Measurements from ENCODE around the gene R3HDML. TPM values are rescaled to one million over a fixed set of nuclear protein-coding genes. Genes with fewer than 3 reads are reported as not detected.
A peak's percentile ranks its signal among the peaks of the same experiment; 100 is the strongest.
"Not testable (repeated sequence)": the region's sequence is repeated elsewhere in the genome, so short reads cannot be mapped to it uniquely, and the experiment has no call there.

Gene R3HDML
- total RNA-seq, 1 donor from 2014 or later = not detected

DNA sequence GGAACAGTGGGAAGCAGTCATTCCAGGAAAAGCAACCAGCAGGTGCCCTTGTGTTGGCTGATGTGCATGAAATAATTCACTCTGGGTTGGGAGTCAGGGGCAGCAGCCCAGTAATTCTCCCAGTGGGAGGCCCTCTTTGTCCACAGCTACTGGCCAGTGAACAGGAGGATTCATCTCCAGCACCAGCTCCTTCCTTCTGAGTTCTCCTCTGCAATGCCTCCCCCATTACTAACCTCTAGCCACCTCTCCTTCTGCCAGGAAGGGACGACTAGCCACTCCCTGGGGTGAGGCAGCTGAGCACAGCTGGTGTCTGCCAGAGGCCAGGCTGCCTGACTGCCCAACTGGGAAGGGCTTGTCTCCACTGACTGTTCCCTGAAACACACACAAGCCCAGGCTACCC is 12.5 kb upstream of the R3HDML start:
- Histone ChIP-seq H3K36me3 (no peaks in the 10 kb centered on the region), H3K4me1 (peaks cover 5% of the 10 kb centered on the region), H3K27me3 (peaks cover 22% of the 10 kb centered on the region), H3K9me3 (no peaks in the 10 kb centered on the region), H3K27ac (no peak overlapping the region), H3K4me3 (no peak overlapping the region)
- ATAC-seq (peak; percentile 31), DNase-seq (no peak)
- intact Hi-C loops (cut with DNase I) = no loop called here
- TF ChIP-seq, protein P1, sequence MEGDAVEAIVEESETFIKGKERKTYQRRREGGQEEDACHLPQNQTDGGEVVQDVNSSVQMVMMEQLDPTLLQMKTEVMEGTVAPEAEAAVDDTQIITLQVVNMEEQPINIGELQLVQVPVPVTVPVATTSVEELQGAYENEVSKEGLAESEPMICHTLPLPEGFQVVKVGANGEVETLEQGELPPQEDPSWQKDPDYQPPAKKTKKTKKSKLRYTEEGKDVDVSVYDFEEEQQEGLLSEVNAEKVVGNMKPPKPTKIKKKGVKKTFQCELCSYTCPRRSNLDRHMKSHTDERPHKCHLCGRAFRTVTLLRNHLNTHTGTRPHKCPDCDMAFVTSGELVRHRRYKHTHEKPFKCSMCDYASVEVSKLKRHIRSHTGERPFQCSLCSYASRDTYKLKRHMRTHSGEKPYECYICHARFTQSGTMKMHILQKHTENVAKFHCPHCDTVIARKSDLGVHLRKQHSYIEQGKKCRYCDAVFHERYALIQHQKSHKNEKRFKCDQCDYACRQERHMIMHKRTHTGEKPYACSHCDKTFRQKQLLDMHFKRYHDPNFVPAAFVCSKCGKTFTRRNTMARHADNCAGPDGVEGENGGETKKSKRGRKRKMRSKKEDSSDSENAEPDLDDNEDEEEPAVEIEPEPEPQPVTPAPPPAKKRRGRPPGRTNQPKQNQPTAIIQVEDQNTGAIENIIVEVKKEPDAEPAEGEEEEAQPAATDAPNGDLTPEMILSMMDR (IDR thresholded peaks at IDR 0.05) = no peak

DNA sequence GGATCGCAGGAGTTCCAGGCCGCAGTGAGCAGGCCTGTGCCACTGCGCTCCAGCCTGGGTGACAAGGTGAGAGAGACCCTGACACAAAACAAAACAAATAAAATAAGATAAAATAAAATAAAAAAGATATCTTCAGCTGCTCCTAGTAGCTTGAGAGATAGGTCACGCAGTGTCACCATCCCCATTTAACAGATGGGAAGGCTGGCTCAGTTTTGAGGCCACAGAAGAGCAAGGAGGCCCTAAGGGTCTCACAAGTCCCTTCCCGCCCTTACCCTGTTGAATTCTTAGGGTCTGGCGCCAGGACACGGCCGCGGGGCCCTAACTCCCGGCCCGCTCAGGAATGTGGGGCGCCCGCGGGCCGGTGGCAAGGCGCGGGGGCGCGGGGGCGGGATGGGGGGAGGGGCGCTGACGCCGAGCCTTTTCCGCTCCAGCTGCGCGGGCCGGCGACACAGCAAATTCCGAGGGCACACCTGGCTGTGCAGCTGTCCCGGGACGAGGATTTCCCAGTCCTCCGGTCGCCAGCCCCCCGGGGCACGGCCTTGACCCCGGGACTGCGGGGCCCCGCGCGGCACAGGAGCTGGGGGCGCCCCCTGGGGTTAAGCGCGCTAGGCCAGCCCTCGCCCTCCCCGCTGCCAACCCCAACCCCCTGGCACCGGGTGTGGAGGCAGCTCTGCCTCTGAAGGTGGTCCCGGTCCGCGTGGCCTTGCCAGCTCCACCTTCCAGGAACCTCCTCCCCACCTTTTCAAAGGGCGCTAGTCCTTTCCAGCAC is 10.3 kb upstream of the R3HDML start:
- DNase-seq = peak; percentile 60
- Histone ChIP-seq H3K9me3 (no peaks in the 10 kb centered on the region), H3K36me3 (no peaks in the 10 kb centered on the region), H3K4me3 (peak overlapping the region; percentile 25), H3K27ac (no peak overlapping the region), H3K27me3 (peaks cover 36% of the 10 kb centered on the region), H3K4me1 (peaks cover 5% of the 10 kb centered on the region)
- TF ChIP-seq, protein P1 (IDR thresholded peaks at IDR 0.05) = no peak
- ATAC-seq = peak; percentile 45
- intact Hi-C loops (cut with DNase I) = no loop called here

DNA sequence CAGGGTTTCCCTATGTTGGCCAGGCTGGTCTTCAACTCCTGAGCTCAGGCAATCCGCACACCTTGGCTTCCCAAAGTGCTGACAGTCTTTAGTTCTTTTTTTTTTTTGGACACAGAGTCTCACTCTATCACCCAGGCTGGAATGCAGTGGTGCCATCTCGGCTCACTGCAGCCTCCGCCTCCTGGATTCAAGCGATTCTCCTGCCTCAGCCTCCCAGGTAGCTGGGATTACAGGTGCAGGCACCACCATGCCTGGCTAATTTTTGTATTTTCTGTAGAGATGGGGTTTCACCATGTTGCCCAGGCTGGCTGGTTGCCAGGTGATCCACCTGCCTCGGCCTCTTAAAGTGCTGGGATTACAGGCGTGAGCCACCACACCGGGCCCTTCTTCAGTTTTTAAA is 9.1 kb upstream of the R3HDML start:
- H3K9me3 ChIP-seq; intact Hi-C loops (cut with DNase I); H3K4me3 ChIP-seq; H3K36me3 ChIP-seq; H3K27ac ChIP-seq; ATAC-seq; H3K4me1 ChIP-seq: not testable (repeated sequence)
- H3K27me3 ChIP-seq = peaks cover 37% of the 10 kb centered on the region
- DNase-seq = peak; percentile 6

DNA sequence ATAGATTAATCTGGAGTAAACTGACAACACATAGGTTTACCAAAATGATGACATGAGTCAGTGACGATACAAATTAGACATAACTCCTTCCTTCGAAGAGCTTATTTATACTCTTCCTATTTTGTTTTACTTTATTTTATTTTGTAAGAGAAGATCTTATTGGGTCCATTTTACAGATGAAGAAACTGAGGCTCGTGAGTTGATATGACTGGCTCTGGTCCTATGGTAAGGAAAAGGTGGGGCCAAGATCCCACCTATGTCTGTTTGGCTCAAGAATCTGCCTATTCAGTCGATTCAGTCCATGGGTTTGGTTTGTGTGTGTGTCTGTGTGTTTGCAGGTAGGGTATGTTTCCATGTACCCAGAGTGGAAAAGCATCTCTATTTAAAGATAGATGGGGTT is 8.4 kb upstream of the R3HDML start:
- Histone ChIP-seq H3K4me3 (no peak overlapping the region), H3K4me1 (peaks cover 5% of the 10 kb centered on the region), H3K36me3 (no peaks in the 10 kb centered on the region), H3K27me3 (peaks cover 37% of the 10 kb centered on the region), H3K9me3 (no peaks in the 10 kb centered on the region), H3K27ac (no peak overlapping the region)
- TF ChIP-seq, protein P1 (IDR thresholded peaks at IDR 0.05) = no peak
- DNase-seq = no peak
- ATAC-seq = no peak
- intact Hi-C loops (cut with DNase I) = no loop called here

DNA sequence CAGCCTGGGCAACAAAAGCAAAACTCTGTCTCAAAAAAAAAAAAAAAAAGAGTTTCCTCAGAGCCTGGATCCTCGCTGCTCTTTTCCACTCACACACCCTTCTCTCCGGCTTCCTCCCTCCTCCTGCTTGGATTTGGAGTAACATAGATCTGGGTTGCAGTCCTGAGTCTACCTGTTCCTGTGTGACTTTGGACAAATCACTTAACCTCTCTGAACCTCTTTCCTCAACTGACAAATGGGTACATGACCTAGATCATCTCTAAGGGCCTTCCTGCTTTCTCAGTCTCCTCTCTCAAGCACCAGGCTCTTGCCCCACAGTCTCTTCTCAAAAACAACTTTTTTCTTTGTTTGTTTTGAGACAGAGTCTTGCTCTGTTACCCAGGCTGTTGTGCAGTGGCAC is 5.6 kb upstream of the R3HDML start:
- peaks cover 5% of the 10 kb centered on the region for H3K4me1 ChIP-seq

DNA sequence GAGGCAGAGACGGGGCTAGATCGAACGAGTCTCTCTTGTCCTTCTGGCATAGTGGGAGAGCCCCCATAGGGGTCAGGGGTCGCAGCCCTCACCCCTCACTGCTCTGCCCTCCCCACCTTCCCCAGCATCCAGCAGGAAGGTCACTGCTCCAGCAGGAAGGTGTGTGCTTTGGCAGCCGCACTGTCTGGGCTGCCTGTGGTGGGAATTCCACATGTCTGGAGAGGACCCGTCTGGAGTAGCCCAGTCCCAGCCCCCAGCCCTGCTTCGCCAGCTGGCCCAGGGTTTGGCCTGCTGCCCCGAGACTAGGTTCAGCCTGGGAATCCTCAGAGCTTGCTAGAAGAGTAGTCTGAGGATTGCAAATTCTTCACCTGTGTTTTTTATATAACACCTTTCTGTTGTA is 2.5 kb upstream of the R3HDML start:
- TF ChIP-seq, protein P1 (IDR thresholded peaks at IDR 0.05) = no peak

More for the DNA sequence above, 5.6 kb upstream of the R3HDML start:
- intact Hi-C loops (cut with DNase I) = no loop called here
- H3K27ac ChIP-seq = no peak overlapping the region
- H3K4me3 ChIP-seq = no peak overlapping the region
- no peak for DNase-seq
- H3K27me3 ChIP-seq = peaks cover 39% of the 10 kb centered on the region
- H3K9me3 ChIP-seq = no peaks in the 10 kb centered on the region
- ATAC-seq = no peak
- H3K36me3 ChIP-seq = no peaks in the 10 kb centered on the region
- TF ChIP-seq, protein P1 (IDR thresholded peaks at IDR 0.05) = no peak

More for the DNA sequence above, 2.5 kb upstream of the R3HDML start:
- Histone ChIP-seq H3K4me3 (no peak overlapping the region), H3K27me3 (peaks cover 22% of the 10 kb centered on the region), H3K9me3 (no peaks in the 10 kb centered on the region), H3K4me1 (no peaks in the 10 kb centered on the region), H3K36me3 (no peaks in the 10 kb centered on the region), H3K27ac (no peak overlapping the region)
- DNase-seq (peak; percentile 55), ATAC-seq (peak; percentile 31)
- intact Hi-C loops (cut with DNase I) = no loop called here

All from upper lobe of right lung (tissue), 1 donor.